Measurements from ENCODE around the gene RAPGEF1. TPM values are rescaled to one million over a fixed set of nuclear protein-coding genes. Genes with fewer than 3 reads are reported as not detected.

The RAPGEF1 gene
- total and polyA plus RNA-seq, 9 of the 15 experiments (the other 6 are each of a cell fraction or from before 2014, with no cell fraction given), result 0.06 to 44.1 (median 19.9) TPM

DNA sequence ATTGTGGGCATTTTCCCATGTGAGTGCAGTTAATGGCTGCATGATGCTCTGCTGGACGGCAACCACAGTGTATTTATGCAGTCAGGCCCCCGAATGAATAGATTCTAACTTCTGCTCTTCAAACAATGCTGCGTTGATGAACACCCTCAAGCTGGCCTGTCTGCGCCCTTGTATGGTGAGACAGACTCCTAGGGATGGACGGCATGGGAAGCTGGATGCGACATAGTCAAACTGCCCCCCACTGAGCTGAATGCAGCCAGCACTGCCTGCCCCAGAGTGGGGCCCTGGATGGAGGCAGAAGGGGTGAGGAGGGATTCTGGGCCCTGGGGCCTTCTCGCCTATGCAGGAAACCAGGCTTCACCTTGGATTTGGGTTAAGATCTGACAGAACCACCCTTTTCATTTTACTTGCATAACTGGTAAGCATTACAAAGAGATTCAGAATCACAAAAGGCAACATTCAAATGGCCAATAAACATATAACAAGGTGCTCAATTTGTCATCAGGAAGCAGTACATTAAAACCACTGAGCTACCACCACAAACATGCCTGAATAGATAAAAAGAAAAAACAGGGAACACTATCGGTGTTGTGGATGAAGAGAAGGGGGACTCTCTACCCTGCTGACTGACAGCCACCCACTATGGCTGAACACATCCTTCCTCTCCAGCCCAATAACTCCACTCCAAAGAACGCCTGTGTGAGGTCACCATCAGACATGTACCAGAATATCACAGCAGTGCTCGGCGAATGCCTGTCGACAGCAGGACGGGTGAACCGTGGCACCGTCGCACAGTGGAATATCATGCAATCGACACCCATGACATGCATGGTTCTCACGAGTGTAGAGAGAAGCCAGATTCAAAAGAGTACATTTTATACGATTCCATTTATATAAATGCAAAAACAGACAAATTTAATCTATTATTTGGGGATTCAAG lies 79.1 kb downstream of the RAPGEF1 start:
- H3K27me3 ChIP-seq (ENCODE audit: control insufficient read depth in 2 of 2, insufficient read depth in 2 of 2, low read length in 2 of 2), result no peaks in the 10 kb centered on the region
- in situ Hi-C loops (cut with MboI), result no loop called here
- H4K20me1 ChIP-seq (replicated peaks; ENCODE audit: control insufficient read depth, insufficient read depth, low read length), result peaks cover 4% of the 10 kb centered on the region; the same call in 1 of the 2 replicates
- no peak overlapping the region; a peak in 1 of 4 replicates for H3K9ac ChIP-seq (ENCODE audit: insufficient read depth in 1 of 2, low read depth in 2 of 2, low read length in 2 of 2)
- H3K4me2 ChIP-seq (ENCODE audit: insufficient read depth, low read length), result no peak overlapping the region
- H3K9me3 ChIP-seq (replicated peaks; ENCODE audit: control insufficient read depth, insufficient read depth, low read depth, low read length), result no peaks in the 10 kb centered on the region
- CTCF ChIA-PET (ENCODE audit: low intra/inter-chr PET ratio), result no interaction called here
- BruUV-seq (replicated peaks), result no TSS peak
- intact Hi-C loops (cut with micrococcal nuclease), result no loop called here
- 87% methylated on average over 19 of the region's 19 CpGs for WGBS (ENCODE audit: insufficient coverage, low coverage, missing lambda C conversion rate)
- POLR2A ChIA-PET, result interaction anchor here (1.4 kb wide), 1 partner anchor 17 kb away, joined by 5 read pairs; no protein-coding TSS in a partner anchor
- peaks cover 0 to 9% of the 10 kb centered on the region in 2 experiments; a peak in 2 of 5 replicates for H3K4me1 ChIP-seq (replicated peaks in 1 of 2; ENCODE audit: control insufficient read depth in 2 of 2, insufficient read depth in 2 of 2, low read length in 2 of 2)
- no peak for ATAC-seq
- FAIRE-seq, result no peak
- H3K79me2 ChIP-seq (ENCODE audit: control insufficient read depth, insufficient read depth, low read length), result 0 out of 3 replicates have a peak, but pooled peaks cover 3% of the 10 kb centered on the region
- no peak overlapping the region for H2AFZ ChIP-seq (ENCODE audit: low read depth, low read length)
- TF ChIP-seq RBM34 (IDR thresholded peaks at IDR 0.05; ENCODE audit: borderline replicate concordance, insufficient read depth, low read length) (no peak), XRCC5 (IDR thresholded peaks at IDR 0.05; ENCODE audit: low read depth, low read length) (no peak), U2AF1 (optimal IDR thresholded peaks at IDR 0.05; ENCODE audit: low read depth, low read length) (no peak), KLF6 (CRISPR knock-in tag; IDR thresholded peaks at IDR 0.05; ENCODE audit: borderline replicate concordance) (no peak), DIDO1 (tag; IDR thresholded peaks at IDR 0.05; ENCODE audit: low read depth) (no peak)
- TF ChIP-seq, protein P1, sequence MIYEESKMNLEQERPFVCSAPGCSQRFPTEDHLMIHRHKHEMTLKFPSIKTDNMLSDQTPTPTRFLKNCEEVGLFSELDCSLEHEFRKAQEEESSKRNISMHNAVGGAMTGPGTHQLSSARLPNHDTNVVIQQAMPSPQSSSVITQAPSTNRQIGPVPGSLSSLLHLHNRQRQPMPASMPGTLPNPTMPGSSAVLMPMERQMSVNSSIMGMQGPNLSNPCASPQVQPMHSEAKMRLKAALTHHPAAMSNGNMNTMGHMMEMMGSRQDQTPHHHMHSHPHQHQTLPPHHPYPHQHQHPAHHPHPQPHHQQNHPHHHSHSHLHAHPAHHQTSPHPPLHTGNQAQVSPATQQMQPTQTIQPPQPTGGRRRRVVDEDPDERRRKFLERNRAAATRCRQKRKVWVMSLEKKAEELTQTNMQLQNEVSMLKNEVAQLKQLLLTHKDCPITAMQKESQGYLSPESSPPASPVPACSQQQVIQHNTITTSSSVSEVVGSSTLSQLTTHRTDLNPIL (CRISPR knock-in tag; IDR thresholded peaks at IDR 0.05), result no peak
- no peaks in the 10 kb centered on the region for H3K9me1 ChIP-seq (ENCODE audit: control insufficient read depth, insufficient read depth, low read length)
- H3K4me3 ChIP-seq, result no peak overlapping the region
- H3K36me3 ChIP-seq (ENCODE audit: control insufficient read depth, insufficient read depth, low read length), result no peaks in the 10 kb centered on the region; the same call in 2 of the 3 replicates
- no peak for DNase-seq (ENCODE audit: extremely low read depth in 1 of 4, low spot score in 3 of 4)
- H3K27ac ChIP-seq (ENCODE audit: extremely low read depth, low read depth, low read length), result no peak overlapping the region
